Ascending aorta (tissue), 2 donors: Measurements from ENCODE around the gene HIVEP3. TPM values are rescaled to one million over a fixed set of nuclear protein-coding genes. Genes with fewer than 3 reads are reported as not detected.

Experiments used
- DNase-seq, 2 donors: peaks; one replicate each; pipeline ENCODE4 v3.0.0-alpha.2; 2019; ENCODE audit warnings: low spot score in 2 of 2
- H3K27ac ChIP-seq, 2 donors: fragments of 200-600 bp; sonication (generic); one replicate each; pipeline ENCODE4 v1.5.1; 2016 to 2017; ENCODE audit warnings: mild to moderate bottlenecking in 1 of 2
- H3K27me3 ChIP-seq: fragments of 200-600 bp; sonication (generic); one replicate; pipeline ENCODE4 v1.5.1; 2017
- H3K36me3 ChIP-seq, 2 donors: fragments of 200-600 bp; sonication (generic); one replicate each; pipeline ENCODE4 v1.5.1; 2016
- H3K4me1 ChIP-seq, 2 donors: fragments of 200-600 bp; sonication (generic); one replicate each; pipeline ENCODE4 v1.5.1; 2016 to 2017; ENCODE audit warnings: mild to moderate bottlenecking in 1 of 2
- H3K4me3 ChIP-seq, 2 donors: fragments of 200-600 bp; sonication (generic); one replicate each; pipeline ENCODE4 v1.5.1; 2016 to 2017; ENCODE audit warnings: mild to moderate bottlenecking in 1 of 2
- H3K9me3 ChIP-seq, 2 donors: fragments of 200-600 bp; sonication (generic); one replicate each; pipeline ENCODE4 v1.5.1; 2016
- CTCF ChIP-seq, 3 experiments: fragments of 200-600 bp in 2 of 3; fragments of 450-650 bp in 1 of 3; sonication (generic) in 2 of 3; IDR thresholded peaks; one replicate each; pipeline ENCODE4 v1.5.1; 2016 to 2019; ENCODE audit warnings: antibody characterized with exemption in 3 of 3, mild to moderate bottlenecking in 1 of 3, moderate library complexity in 1 of 3
- intact Hi-C: fragments of 100-400 bp; cut with DNase I; formaldehyde crosslinking; loops from one replicate; pipeline ENCODE4 v1.15.1; 2023
- total RNA-seq: library from RNA; depleted of rRNA; stranded (reverse); fragments of >200 nt; gene quantifications from one replicate; pipeline ENCODE4 v1.1.0, GENCODE V29; 2016

The HIVEP3 gene
- total RNA-seq = 0.32 TPM

GRCh38 chr1:41918450-41919043, at the start of gene HIVEP3:
Gene HIVEP3 (minus strand): TSS chr1:41918922.
- Histone ChIP-seq H3K4me3 (peak within 1 kb of the TSS; percentile 56 to 73), H3K9me3 (no peaks in the 10 kb centered on the region), H3K36me3 (no peaks in the 10 kb centered on the region), H3K27me3 (no peaks in the 10 kb centered on the region), H3K27ac (no peak within 1 kb of the TSS), H3K4me1 (peaks cover 3 to 8% of the 10 kb centered on the region in 2 donors)
- intact Hi-C loops = no loop called here
- DNase-seq = no peak
- TF ChIP-seq CTCF (IDR thresholded peaks at IDR 0.05) = no peak

- intact Hi-C loops = no loop called here
- Histone ChIP-seq H3K4me3 (no peak overlapping the region), H3K4me1 (no peaks in the 10 kb centered on the region), H3K36me3 (no peaks in the 10 kb centered on the region), H3K27me3 (no peaks in the 10 kb centered on the region), H3K27ac (no peak overlapping the region), H3K9me3 (peaks cover 0 to 39% of the 10 kb centered on the region in 2 donors)
- TF ChIP-seq CTCF (IDR thresholded peaks at IDR 0.05) = no peak
- DNase-seq = no peak
Observed at GRCh38 chr1:41964400-41964799, 45.7 kb upstream of the HIVEP3 start.

GRCh38 chr1:41963636-41964035, 44.9 kb upstream of the HIVEP3 start:
- no peak for TF ChIP-seq CTCF (IDR thresholded peaks at IDR 0.05)
- Histone ChIP-seq H3K36me3 (no peaks in the 10 kb centered on the region), H3K4me3 (no peak overlapping the region), H3K27ac (no peak overlapping the region), H3K27me3 (no peaks in the 10 kb centered on the region), H3K4me1 (no peaks in the 10 kb centered on the region), H3K9me3 (peaks cover 0 to 31% of the 10 kb centered on the region in 2 donors)
- intact Hi-C loops = no loop called here
- DNase-seq = no peak

- intact Hi-C loops = no loop called here
- Histone ChIP-seq H3K4me1 (no peaks in the 10 kb centered on the region), H3K27ac (no peak overlapping the region)
Observed at GRCh38 chr1:41958015-41958673, 39.4 kb upstream of the HIVEP3 start.

GRCh38 chr1:41957568-41957967, 38.8 kb upstream of the HIVEP3 start:
- no peak for DNase-seq
- TF ChIP-seq CTCF (IDR thresholded peaks at IDR 0.05) = no peak
- H3K36me3 ChIP-seq = no peaks in the 10 kb centered on the region
- H3K27me3 ChIP-seq = no peaks in the 10 kb centered on the region
- intact Hi-C loops = no loop called here
- H3K27ac ChIP-seq = no peak overlapping the region
- no peaks in the 10 kb centered on the region for H3K9me3 ChIP-seq
- no peaks in the 10 kb centered on the region for H3K4me1 ChIP-seq
- no peak overlapping the region for H3K4me3 ChIP-seq

More at GRCh38 chr1:41958015-41958673, 39.4 kb upstream of the HIVEP3 start:
- no peak for TF ChIP-seq CTCF (IDR thresholded peaks at IDR 0.05)
- no peaks in the 10 kb centered on the region for H3K9me3 ChIP-seq
- no peaks in the 10 kb centered on the region for H3K27me3 ChIP-seq
- DNase-seq = no peak
- no peak overlapping the region for H3K4me3 ChIP-seq
- H3K36me3 ChIP-seq = no peaks in the 10 kb centered on the region
